HG03354 (cell line): ENCODE results near the gene MRNIP.
A peak's percentile ranks its signal among the peaks of the same experiment; 100 is the strongest.

Source experiments
- ATAC-seq: cut with Tn5 transposase; IDR thresholded peaks from one replicate; pipeline ENCODE4 v1.9.1; 2021; ENCODE audit warnings: mild to moderate bottlenecking; ENCODE audit not compliant: unreplicated experiment, poor library complexity, severe bottlenecking

The MRNIP gene

DNA sequence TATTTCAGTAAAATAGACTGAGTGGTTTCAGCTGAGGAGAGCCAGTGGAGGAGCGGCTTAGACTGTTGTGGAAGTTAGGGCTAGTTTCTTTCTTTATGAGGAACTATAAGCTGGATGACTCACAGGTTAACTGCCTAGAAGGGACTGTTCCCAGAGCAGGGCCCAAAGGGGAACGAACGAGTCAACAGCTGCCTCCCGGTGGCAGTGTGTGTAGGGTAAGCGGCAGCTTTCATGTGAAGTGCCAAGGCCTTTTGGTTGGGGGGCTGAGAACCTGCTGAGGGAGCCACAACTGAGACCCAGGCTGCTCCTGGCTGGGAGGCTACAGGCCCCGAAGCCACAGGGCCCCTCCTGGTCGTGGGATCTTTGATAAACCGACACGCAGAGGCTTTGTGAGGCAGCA is 30.9 kb downstream of the MRNIP start:
- ATAC-seq: no peak

GRCh38 chr5:179825655-179826182 is 32.9 kb downstream of the MRNIP start:
- no peak for ATAC-seq

DNA sequence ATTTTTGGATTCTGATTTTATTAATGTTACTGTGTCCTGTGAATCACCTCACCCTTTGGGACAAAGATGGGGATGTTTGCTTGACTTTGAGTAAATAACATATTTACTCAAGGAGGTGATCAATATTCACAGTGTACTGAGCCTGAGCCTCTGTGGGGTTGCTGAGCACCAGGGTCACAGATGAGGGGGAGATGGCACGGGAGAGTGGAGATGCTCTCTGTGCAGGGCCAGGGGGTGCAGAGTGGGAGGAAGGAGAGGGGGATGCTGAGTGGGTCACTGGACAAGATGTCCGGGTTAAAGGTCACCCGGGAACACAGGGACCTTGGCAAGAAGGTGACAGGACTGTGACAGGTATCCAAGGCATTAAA is 33.9 kb downstream of the MRNIP start:
- ATAC-seq: no peak

GRCh38 chr5:179823937-179824744 is 34.5 kb downstream of the MRNIP start:
- no peak for ATAC-seq

DNA sequence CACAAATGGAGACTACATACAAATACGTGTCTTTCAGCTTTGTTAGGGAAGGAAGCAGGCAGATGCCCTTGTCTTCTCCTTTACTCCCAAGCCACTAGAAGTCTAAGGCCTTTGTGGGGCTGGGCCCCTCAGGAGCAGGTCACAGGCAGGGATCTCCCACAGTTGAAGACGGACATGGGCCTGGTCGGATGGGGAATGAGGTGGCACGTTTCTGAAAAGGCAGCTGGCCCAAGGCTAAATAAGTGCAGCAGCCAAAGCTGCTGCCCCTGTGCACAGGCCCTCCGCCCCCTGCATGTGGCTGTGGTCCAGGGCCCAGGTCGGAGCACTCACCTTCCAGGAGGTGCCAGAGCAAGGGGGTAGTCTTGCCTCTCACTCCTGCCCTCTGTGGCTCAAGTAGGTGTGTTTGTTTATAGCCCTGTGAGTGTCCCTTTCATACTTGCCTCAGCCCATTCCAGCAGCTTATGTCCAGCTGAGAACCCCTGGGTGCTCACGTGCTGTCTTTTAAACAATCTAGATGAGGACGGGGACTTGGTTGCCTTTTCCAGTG is 36.1 kb downstream of the MRNIP start:
- no peak for ATAC-seq

GRCh38 chr5:179822059-179822432 is 36.6 kb downstream of the MRNIP start:
- ATAC-seq: no peak

GRCh38 chr5:179821298-179822058 is 37.1 kb downstream of the MRNIP start:
- ATAC-seq: peak; percentile 53

DNA sequence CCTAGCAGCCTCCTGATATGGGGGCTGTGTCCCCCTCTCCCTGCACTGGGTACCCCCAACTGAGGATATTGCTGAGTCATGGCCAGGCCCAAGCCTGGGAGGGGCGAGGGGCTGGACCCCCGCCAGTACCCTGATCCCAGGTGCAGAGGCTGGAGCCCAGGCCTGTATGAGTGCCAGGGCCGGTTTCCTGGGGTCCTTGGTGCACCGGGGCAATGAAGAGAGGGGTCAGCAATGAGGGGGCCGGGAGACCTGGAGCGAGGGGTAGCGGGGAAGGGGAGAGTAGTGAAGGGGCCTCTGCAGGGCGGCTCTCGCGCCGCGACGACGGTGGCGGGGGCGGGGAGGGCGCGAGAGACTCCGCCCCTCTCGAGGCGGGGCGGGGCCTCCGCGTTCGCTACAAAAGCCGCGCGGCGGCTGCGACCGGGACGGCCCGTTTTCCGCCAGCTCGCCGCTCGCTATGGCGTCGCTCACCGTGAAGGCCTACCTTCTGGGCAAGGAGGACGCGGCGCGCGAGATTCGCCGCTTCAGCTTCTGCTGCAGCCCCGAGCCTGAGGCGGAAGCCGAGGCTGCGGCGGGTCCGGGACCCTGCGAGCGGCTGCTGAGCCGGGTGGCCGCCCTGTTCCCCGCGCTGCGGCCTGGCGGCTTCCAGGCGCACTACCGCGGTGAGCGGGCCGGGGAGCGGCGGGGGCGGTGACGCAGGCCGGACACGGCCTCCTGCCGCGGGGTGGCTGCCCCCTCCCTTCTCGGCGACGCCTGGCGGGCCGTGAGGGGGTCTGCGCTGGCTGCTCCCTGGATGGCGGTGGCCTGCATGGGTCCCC is 37.9 kb downstream of the MRNIP start, which contains the start of gene SQSTM1:
SQSTM1 (plus strand) TSS at position 423 of the 815 bp plus-strand sequence; CDS start at position 455, 32 bp downstream.
- ATAC-seq: peak; percentile 45

GRCh38 chr5:179820127-179820482 is 38.5 kb downstream of the MRNIP start:
- ATAC-seq: no peak

- peak; percentile 21 for ATAC-seq
These were observed 39.1 kb downstream of the MRNIP start for GRCh38 chr5:179819296-179820126.

GRCh38 chr5:179818746-179819295 is 39.8 kb downstream of the MRNIP start:
- peak; percentile 66 for ATAC-seq

DNA sequence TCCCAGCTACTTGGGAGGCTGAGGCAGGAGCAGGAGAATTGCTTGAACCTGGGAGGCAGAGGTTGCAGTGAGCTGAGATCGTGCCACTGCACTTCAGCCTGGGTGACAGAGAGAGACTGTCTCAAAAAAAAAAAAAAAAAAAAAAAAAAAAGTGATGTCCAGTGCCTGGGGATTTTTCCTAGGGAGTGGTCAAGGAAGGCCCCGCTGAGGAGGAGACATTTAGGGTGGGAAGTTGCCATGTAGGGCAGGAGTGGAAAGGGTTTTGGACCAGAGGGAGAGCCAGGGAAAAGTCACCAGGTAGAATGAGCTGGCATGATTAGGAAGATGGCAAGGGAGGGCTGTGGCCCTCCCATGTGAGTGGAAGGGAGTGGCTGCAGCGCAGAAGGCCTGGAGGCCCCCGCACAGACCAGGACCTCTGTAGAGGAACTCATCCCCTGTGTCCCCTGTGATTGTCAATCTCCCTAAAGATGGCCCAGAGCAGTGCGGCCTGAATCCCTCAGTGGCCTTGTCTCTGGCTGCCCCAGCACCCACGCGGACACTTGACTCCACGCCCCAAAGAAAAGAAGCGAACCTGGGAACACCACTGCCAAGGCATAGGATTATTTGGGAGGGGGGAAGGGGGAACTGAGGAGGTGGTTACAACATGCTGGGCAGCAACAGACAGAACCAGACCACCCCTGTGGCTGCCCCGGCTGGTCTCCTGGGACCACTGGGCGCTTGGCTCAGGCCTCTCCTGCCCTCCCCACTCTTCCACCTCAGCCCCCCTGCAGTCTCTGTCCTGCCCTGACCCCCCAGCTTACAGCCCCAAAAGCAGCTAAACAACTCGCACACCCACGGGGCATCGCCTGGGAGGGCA is 40.5 kb downstream of the MRNIP start:
- ATAC-seq: no peak

DNA sequence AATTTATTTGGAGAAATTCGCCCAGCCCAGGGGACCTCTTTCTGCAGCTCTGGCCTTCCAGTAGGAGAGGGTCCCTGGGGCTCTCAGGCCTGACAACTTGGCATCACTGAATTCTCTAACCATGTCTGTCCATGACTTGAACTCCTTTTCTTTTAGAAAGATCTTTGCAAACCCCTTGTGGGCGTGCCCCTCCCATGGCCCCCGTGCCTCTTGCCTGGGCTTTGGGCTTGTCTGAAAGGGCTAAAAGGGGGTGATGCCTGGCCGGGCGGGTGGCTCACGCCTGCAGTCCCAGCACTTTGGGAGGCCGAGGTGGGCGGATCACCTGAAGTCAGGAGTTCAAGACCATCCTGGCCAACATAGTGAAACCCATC is 41.2 kb downstream of the MRNIP start:
- no peak for ATAC-seq

GRCh38 chr5:179816796-179817469 is 41.7 kb downstream of the MRNIP start:
- ATAC-seq: no peak

DNA sequence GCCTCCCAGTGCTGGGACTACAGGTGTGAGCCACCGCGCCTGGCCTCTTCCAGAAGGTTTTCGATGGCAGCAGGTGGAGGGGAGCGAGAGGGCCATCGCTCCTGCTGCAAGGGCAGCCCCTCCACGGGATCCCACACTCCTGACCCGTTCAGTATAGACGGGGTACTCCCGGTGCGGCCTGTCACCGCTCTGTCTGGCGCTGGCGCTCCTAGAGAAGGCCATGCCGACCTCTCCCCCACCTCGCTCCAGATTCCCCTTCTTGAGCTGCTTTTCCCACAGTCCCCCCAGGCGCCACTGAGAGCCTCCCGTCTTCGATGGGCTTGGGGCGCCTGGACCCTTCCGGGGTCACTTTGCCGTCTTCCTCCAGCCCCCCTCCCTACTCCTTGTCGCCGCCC is 42.2 kb downstream of the MRNIP start:
- ATAC-seq: no peak

DNA sequence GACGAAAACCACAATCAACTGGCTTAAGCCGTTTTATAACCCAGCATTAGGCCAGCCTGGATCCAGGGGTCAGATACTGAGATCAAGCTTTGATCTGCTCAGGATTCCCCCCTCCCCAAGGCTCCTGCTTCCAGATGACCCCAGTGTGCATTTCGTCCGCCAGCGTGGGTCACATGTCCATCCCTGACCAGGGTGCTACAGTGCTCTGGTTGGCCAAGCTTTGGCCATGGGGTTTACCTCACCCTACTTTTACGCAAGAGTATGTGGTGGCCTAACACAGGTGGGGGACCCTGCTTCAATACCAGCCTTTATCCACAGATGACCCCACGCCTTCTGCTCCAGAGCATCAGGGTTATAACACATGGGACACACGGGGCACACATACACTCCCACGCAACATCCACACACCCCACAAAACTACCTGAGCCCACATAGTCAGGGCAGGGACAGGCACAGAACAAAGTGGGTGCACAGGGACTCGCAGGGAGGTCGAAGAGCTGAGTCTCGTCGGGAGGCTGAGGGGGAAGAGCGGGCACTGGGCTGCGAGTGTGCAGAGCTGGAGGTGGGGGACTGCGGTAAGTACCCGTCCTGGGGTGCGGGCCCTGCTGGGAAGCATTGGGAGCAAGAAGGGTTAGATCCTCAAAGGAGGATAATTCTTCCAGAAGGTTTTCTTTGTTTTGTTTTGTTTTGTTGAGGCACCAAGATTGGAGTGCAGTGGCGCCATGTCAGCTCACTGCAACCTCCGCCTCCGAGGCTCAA is 42.9 kb downstream of the MRNIP start:
- no peak for ATAC-seq

DNA sequence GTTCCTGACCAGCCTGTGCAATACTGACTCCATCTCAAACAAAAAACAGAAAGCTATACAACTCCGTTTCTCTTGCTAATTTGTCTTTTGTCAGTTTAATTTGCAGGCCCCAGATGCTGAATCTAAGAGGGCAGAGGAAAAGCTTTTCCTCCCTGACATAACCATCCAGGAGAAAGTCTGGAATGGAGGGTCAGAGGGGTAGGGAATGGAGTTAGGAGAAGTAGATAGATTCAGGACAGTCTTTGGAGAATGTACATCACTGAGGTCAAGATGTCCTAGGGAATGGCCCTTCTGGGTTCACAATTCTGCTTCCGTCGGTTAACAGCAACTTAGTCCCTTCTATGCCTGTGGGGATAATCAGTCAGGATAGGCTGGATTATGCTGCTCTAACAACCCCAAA is 44.5 kb downstream of the MRNIP start:
- no peak for ATAC-seq
